IMR-90 (cell line): Measurements from ENCODE around the gene NDUFAF4. TPM values are rescaled to one million over a fixed set of nuclear protein-coding genes. Genes with fewer than 3 reads are reported as not detected.

Source experiments
- ATAC-seq: fragments of 200-7000 bp; cut with Tn5 transposase; 2 replicates; pipeline ENCODE4 v1.9.1; 2020; ENCODE audit warnings: low read depth, mild to moderate bottlenecking, moderate library complexity
- BruUV-seq: library from RNA; stranded (reverse); fragments of 400-500 nt; replicated peaks from 2 replicates; lab custom pipeline; 2021; lab: Mats Ljungman, UMichigan
- CTCF ChIA-PET: fragments of 300-600 bp; formaldehyde crosslinking; extraction: SDS; loops from one replicate; lab custom pipeline; 2021; ENCODE audit warnings: antibody characterized with exemption; lab: Yijun Ruan, JAX
- POLR2A ChIA-PET: fragments of 300-600 bp; sonication (Branson Sonifier 250); formaldehyde crosslinking; loops from one replicate; lab custom pipeline; 2022; ENCODE audit warnings: antibody characterized with exemption; ENCODE audit not compliant: unreplicated experiment; lab: Charles Lee
- DNase-seq: peaks from one replicate; pipeline ENCODE4 v3.0.0; 2013
- H2AFZ ChIP-seq: replicated peaks from 2 replicates; pipeline ENCODE3; 2013; ENCODE audit warnings: low read length, mild to moderate bottlenecking; ENCODE audit not compliant: poor library complexity
- H2AK5ac ChIP-seq: 2 replicates; pipeline ENCODE4 v1.6.1; 2013; ENCODE audit warnings: low read depth, low read length, inconsistent platforms
- H2AK9ac ChIP-seq: replicated peaks from 2 replicates; pipeline ENCODE3; 2013; ENCODE audit warnings: mild to moderate bottlenecking, low read depth, low read length, moderate library complexity; ENCODE audit not compliant: poor library complexity
- H2BK120ac ChIP-seq: 2 replicates; pipeline ENCODE4 v1.6.1; 2013; ENCODE audit warnings: low read depth, low read length, inconsistent platforms
- H2BK15ac ChIP-seq: 3 replicates; pipeline ENCODE4 v1.6.1; 2013; ENCODE audit warnings: low read depth, low read length, inconsistent platforms
- H2BK20ac ChIP-seq: 2 replicates; pipeline ENCODE4 v1.6.1; 2013; ENCODE audit warnings: low read depth, mild to moderate bottlenecking, inconsistent platforms, low read length, moderate library complexity
- H2BK5ac ChIP-seq: 2 replicates; pipeline ENCODE4 v1.6.1; 2013; ENCODE audit warnings: mild to moderate bottlenecking, low read depth, low read length, inconsistent platforms; ENCODE audit not compliant: poor library complexity, severe bottlenecking
- H3K14ac ChIP-seq: replicated peaks from 2 replicates; pipeline ENCODE4 v1.6.1; 2013; ENCODE audit warnings: low read depth, low read length, inconsistent platforms
- H3K18ac ChIP-seq: 2 replicates; pipeline ENCODE4 v1.6.1; 2013; ENCODE audit warnings: low read depth, low read length, control low read depth
- H3K23ac ChIP-seq: 2 replicates; pipeline ENCODE4 v1.6.1; 2013; ENCODE audit warnings: low read depth, low read length, inconsistent platforms
- H3K27ac ChIP-seq: 2 replicates; pipeline ENCODE4 v1.5.1; 2013; ENCODE audit warnings: mild to moderate bottlenecking, control low read depth, low read length; ENCODE audit not compliant: insufficient read depth
- H3K27me3 ChIP-seq: 2 replicates; pipeline ENCODE4 v1.6.1; 2013; ENCODE audit warnings: low read length; ENCODE audit not compliant: control insufficient read depth, insufficient read depth
- H3K36me3 ChIP-seq: 2 replicates; pipeline ENCODE4 v1.6.1; 2013; ENCODE audit warnings: low read length, mixed read lengths; ENCODE audit not compliant: control insufficient read depth, insufficient read depth
- H3K4ac ChIP-seq: 2 replicates; pipeline ENCODE4 v1.6.1; 2013; ENCODE audit warnings: low read depth, low read length, inconsistent platforms
- H3K4me1 ChIP-seq: 2 replicates; pipeline ENCODE4 v1.6.1; 2013; ENCODE audit warnings: low read length, mixed read lengths; ENCODE audit not compliant: control insufficient read depth, insufficient read depth
- H3K4me2 ChIP-seq: 2 replicates; pipeline ENCODE4 v1.6.1; 2013; ENCODE audit warnings: low read depth, mild to moderate bottlenecking, control low read depth, low read length, moderate library complexity
- H3K4me3 ChIP-seq: 2 replicates; pipeline ENCODE4 v1.5.1; 2013; ENCODE audit warnings: low read depth, mild to moderate bottlenecking, control low read depth, low read length, moderate library complexity; ENCODE audit not compliant: insufficient read depth
- H3K56ac ChIP-seq: 2 replicates; pipeline ENCODE4 v1.6.1; 2013; ENCODE audit warnings: low read length, inconsistent platforms; ENCODE audit not compliant: insufficient read depth; ENCODE audit errors: extremely low read depth
- H3K79me1 ChIP-seq, 2 experiments: 2 replicates each; pipeline ENCODE4 v1.6.1; 2013; ENCODE audit warnings: low read length in 2 of 2, inconsistent platforms in 1 of 2, low read depth in 1 of 2
- H3K9ac ChIP-seq: 2 replicates; pipeline ENCODE4 v1.6.1; 2013; ENCODE audit warnings: low read depth, low read length, control low read depth
- H3K9me1 ChIP-seq: 2 replicates; pipeline ENCODE4 v1.6.1; 2013; ENCODE audit warnings: low read length, inconsistent platforms; ENCODE audit not compliant: insufficient read depth
- H3K9me3 ChIP-seq: 2 replicates; pipeline ENCODE4 v1.6.1; 2013; ENCODE audit warnings: low read length; ENCODE audit not compliant: control insufficient read depth, insufficient read depth
- H4K20me1 ChIP-seq: 2 replicates; pipeline ENCODE4 v1.6.1; 2013; ENCODE audit warnings: low read length, inconsistent platforms; ENCODE audit not compliant: insufficient read depth
- H4K5ac ChIP-seq: 2 replicates; pipeline ENCODE4 v1.6.1; 2013; ENCODE audit warnings: mild to moderate bottlenecking, low read depth, low read length, control low read depth
- H4K8ac ChIP-seq, 2 experiments: 2 replicates each; pipeline ENCODE4 v1.6.1; 2013; ENCODE audit warnings: low read depth in 2 of 2, low read length in 2 of 2, control low read depth in 1 of 2, inconsistent platforms in 1 of 2
- H4K91ac ChIP-seq: 2 replicates; pipeline ENCODE4 v1.6.1; 2013; ENCODE audit warnings: low read depth, low read length, inconsistent platforms; ENCODE audit not compliant: insufficient read depth
- BHLHE40 ChIP-seq: fragments of 150-350 bp; IDR thresholded peaks from 2 replicates; pipeline ENCODE4 v1.6.1; 2016; ENCODE audit warnings: mild to moderate bottlenecking, low read depth, low read length
- CEBPB ChIP-seq: IDR thresholded peaks from 2 replicates; pipeline ENCODE4 v1.6.1; 2012; ENCODE audit warnings: low read depth, low read length, improper control_type of control experiment
- CHD1 ChIP-seq: IDR thresholded peaks from 2 replicates; pipeline ENCODE4 v1.6.1; 2012; ENCODE audit warnings: low read depth, low read length, improper control_type of control experiment
- CTCF ChIP-seq: conservative IDR thresholded peaks from 2 replicates; pipeline ENCODE4 v1.5.1; 2012; ENCODE audit warnings: mild to moderate bottlenecking, low read depth, low read length, improper control_type of control experiment
- ELK1 ChIP-seq: fragments of 150-350 bp; IDR thresholded peaks from 2 replicates; pipeline ENCODE4 v1.6.1; 2016; ENCODE audit warnings: low read depth, mild to moderate bottlenecking, low read length, moderate library complexity, borderline replicate concordance
- FOS ChIP-seq: fragments of 150-350 bp; IDR thresholded peaks from 2 replicates; pipeline ENCODE4 v1.6.1; 2016; ENCODE audit warnings: low read depth, low read length
- MAFK ChIP-seq: IDR thresholded peaks from 2 replicates; pipeline ENCODE4 v1.6.1; 2012; ENCODE audit warnings: low read depth, low read length, improper control_type of control experiment
- MAZ ChIP-seq: IDR thresholded peaks from 2 replicates; pipeline ENCODE4 v1.6.1; 2012; ENCODE audit warnings: low read depth, mild to moderate bottlenecking, low read length, improper control_type of control experiment, moderate library complexity, borderline replicate concordance
- MXI1 ChIP-seq: IDR thresholded peaks from 2 replicates; pipeline ENCODE4 v1.6.1; 2012; ENCODE audit warnings: low read depth, mild to moderate bottlenecking, low read length, moderate library complexity, borderline replicate concordance
- NFE2L2 ChIP-seq: fragments of 150-350 bp; IDR thresholded peaks from 2 replicates; pipeline ENCODE4 v1.6.1; 2016; ENCODE audit warnings: low read depth, mild to moderate bottlenecking, low read length
- POLR2A ChIP-seq: IDR thresholded peaks from 2 replicates; pipeline ENCODE4 v1.6.1; 2012; ENCODE audit warnings: mild to moderate bottlenecking, low read depth, low read length
- RAD21 ChIP-seq: IDR thresholded peaks from 2 replicates; pipeline ENCODE4 v1.6.1; 2012; ENCODE audit warnings: low read length, improper control_type of control experiment
- RCOR1 ChIP-seq: IDR thresholded peaks from 2 replicates; pipeline ENCODE4 v1.6.1; 2012; ENCODE audit warnings: mild to moderate bottlenecking, low read length, improper control_type of control experiment; ENCODE audit not compliant: insufficient replicate concordance
- RFX5 ChIP-seq: IDR thresholded peaks from 2 replicates; pipeline ENCODE4 v1.8.0; 2012; ENCODE audit warnings: low read depth, mild to moderate bottlenecking, low read length, moderate library complexity
- SMC3 ChIP-seq: fragments of 150-350 bp; IDR thresholded peaks from 2 replicates; pipeline ENCODE4 v1.6.1; 2016; ENCODE audit warnings: low read depth, mild to moderate bottlenecking, antibody characterized with exemption, low read length, moderate library complexity
- USF2 ChIP-seq: fragments of 150-350 bp; IDR thresholded peaks from 2 replicates; pipeline ENCODE4 v1.6.1; 2017; ENCODE audit warnings: mild to moderate bottlenecking, antibody characterized with exemption, low read length, low read depth
- WGBS, 2 experiments: methylation state at CpG; one replicate each; pipeline versions ENCODE4 v1.1.5 to v1.1.7; 2013; ENCODE audit warnings: missing lambda C conversion rate in 2 of 2; ENCODE audit not compliant: insufficient read length in 1 of 2; ENCODE audit errors: extremely low coverage in 2 of 2; 5-methylcytosine and 5-hydroxymethylcytosine counted together
- dilution Hi-C: fragments of 300-500 bp; cut with HindIII; formaldehyde crosslinking; loops from one replicate; pipeline ENCODE4 v1.14.3; 2018; ENCODE audit warnings: low sequenced_read_pairs; ENCODE audit not compliant: unreplicated experiment
- in situ Hi-C: fragments of 300-500 bp; cut with MboI; formaldehyde crosslinking; loops from 3 replicates; pipeline ENCODE4 v1.14.3; 2019; ENCODE audit warnings: low sequenced_read_pairs, inconsistent platforms, mixed read lengths
- intact Hi-C: fragments of 100-400 bp; cut with micrococcal nuclease; formaldehyde crosslinking; loops from 2 replicates; pipeline ENCODE4 v1.10.0; 2022
- polyA plus RNA-seq, 3 experiments: library from polyadenylated mRNA; depleted of rRNA; stranded (reverse); fragments of >200 nt; gene quantifications; 2 replicates each; pipeline ENCODE4 v1.2.3, GENCODE V29; 2012; ENCODE audit warnings: low replicate concordance in 1 of 3
- total RNA-seq: library from RNA; depleted of rRNA; stranded (reverse); fragments of >200 nt; gene quantifications from 2 replicates; pipeline ENCODE4 v1.2.3, GENCODE V29; 2012

NDUFAF4 gene
- total and polyA plus RNA-seq, 2 of the 4 experiments (the other 2 are of a cell fraction): 6.3 to 13.4 TPM

GRCh38 chr6:96911751-96912150 is 14.1 kb upstream of the NDUFAF4 start:
- Histone ChIP-seq H3K79me1 (no peaks in the 10 kb centered on the region), H2AK5ac (no peak overlapping the region), H4K5ac (no peak overlapping the region), H3K14ac (no peak overlapping the region), H3K4me2 (no peak overlapping the region), H3K9ac (no peak overlapping the region), H3K23ac (no peak overlapping the region), H3K18ac (no peak overlapping the region), H3K4ac (no peak overlapping the region), H2AFZ (no peak overlapping the region), H4K8ac (no peak overlapping the region), H3K27me3 (peaks cover 16% of the 10 kb centered on the region), H2BK15ac (no peak overlapping the region), H3K36me3 (no peaks in the 10 kb centered on the region), H2BK5ac (no peak overlapping the region), H3K9me3 (no peaks in the 10 kb centered on the region), H2AK9ac (no peak overlapping the region), H3K9me1 (no peaks in the 10 kb centered on the region), H4K20me1 (no peaks in the 10 kb centered on the region), H2BK120ac (no peak overlapping the region), H2BK20ac (no peak overlapping the region), H3K4me1 (no peaks in the 10 kb centered on the region), H4K91ac (no peak overlapping the region), H3K27ac (no peak overlapping the region), H3K4me3 (no peak overlapping the region), H3K56ac (no peak overlapping the region)
- POLR2A ChIA-PET: no interaction called here
- CTCF ChIA-PET: interaction anchor here (0.6 to 1.2 kb wide), 2 partner anchors 12 to 1567 kb away, joined by 3 to 5 read pairs; no protein-coding TSS in a partner anchor
- no peak for ATAC-seq
- WGBS, 2 experiments: 20% methylated on average over 1 of the region's 4 CpGs; no CpG with 5 or more reads in 1 of the 2 experiments
- DNase-seq: no peak
- in situ Hi-C loops (no loop called here), dilution Hi-C loops (no loop called here), intact Hi-C loops (no loop called here)
- TF ChIP-seq USF2 (no peak), MAZ (no peak), FOS (no peak), POLR2A (no peak), MAFK (no peak), BHLHE40 (no peak), RAD21 (no peak), RCOR1 (no peak), CHD1 (no peak), NFE2L2 (no peak), SMC3 (no peak), MXI1 (no peak), CEBPB (no peak), CTCF (no peak), ELK1 (no peak), RFX5 (no peak)
- BruUV-seq: no TSS peak
